ENCODE data around the gene INO80C.

INO80C gene

GRCh38 chr18:35451916-35452315 lies 45.8 kb downstream of the INO80C start:
- no peaks in the 10 kb centered on the region for H4K20me1 ChIP-seq (ENCODE audit: control insufficient read depth, insufficient read depth, low read depth, low read length)
- no peaks in the 10 kb centered on the region for H3K79me2 ChIP-seq (ENCODE audit: control insufficient read depth, low read length)
- no peak overlapping the region for H3K4me2 ChIP-seq (ENCODE audit: low read length)
- no peaks in the 10 kb centered on the region for H3K9me3 ChIP-seq (ENCODE audit: control insufficient read depth, insufficient read depth, low read length)
- no peaks in the 10 kb centered on the region for H3K36me3 ChIP-seq (ENCODE audit: control insufficient read depth, low read length)
- TF ChIP-seq EZH2phosphoT487 (IDR thresholded peaks at IDR 0.05; ENCODE audit: borderline replicate concordance, low read length) (no peak), CTCF (IDR thresholded peaks at IDR 0.05; ENCODE audit: low read depth, low read length, poor library complexity, severe bottlenecking) (no peak)
- H3K27ac ChIP-seq (ENCODE audit: low read depth, low read length), result no peak overlapping the region
- no peaks in the 10 kb centered on the region for H3K27me3 ChIP-seq (ENCODE audit: control insufficient read depth, low read length)
- no peaks in the 10 kb centered on the region for H3K4me1 ChIP-seq (ENCODE audit: control insufficient read depth, low read length)
- H3K4me3 ChIP-seq (ENCODE audit: low read length), result no peak overlapping the region
- H3F3A ChIP-seq (ENCODE audit: control insufficient read depth, insufficient read depth), result no peaks in the 10 kb centered on the region
- H3K9me2 ChIP-seq (replicated peaks; ENCODE audit: control insufficient read depth, low read length), result no peaks in the 10 kb centered on the region

- no peak overlapping the region for H3K27ac ChIP-seq (ENCODE audit: low read depth, low read length)
- no peaks in the 10 kb centered on the region for H3K27me3 ChIP-seq (ENCODE audit: control insufficient read depth, low read length)
- no peaks in the 10 kb centered on the region for H4K20me1 ChIP-seq (ENCODE audit: control insufficient read depth, insufficient read depth, low read depth, low read length)
- TF ChIP-seq CTCF (IDR thresholded peaks at IDR 0.05; ENCODE audit: low read depth, low read length, poor library complexity, severe bottlenecking) (no peak), EZH2phosphoT487 (IDR thresholded peaks at IDR 0.05; ENCODE audit: borderline replicate concordance, low read length) (no peak)
- H3K4me1 ChIP-seq (ENCODE audit: control insufficient read depth, low read length), result no peaks in the 10 kb centered on the region
- H3K9me3 ChIP-seq (ENCODE audit: control insufficient read depth, insufficient read depth, low read length), result no peaks in the 10 kb centered on the region
- H3K36me3 ChIP-seq (ENCODE audit: control insufficient read depth, low read length), result no peaks in the 10 kb centered on the region
- no peak overlapping the region for H3K4me3 ChIP-seq (ENCODE audit: low read length)
- no peaks in the 10 kb centered on the region for H3K9me2 ChIP-seq (replicated peaks; ENCODE audit: control insufficient read depth, low read length)
- no peaks in the 10 kb centered on the region for H3F3A ChIP-seq (ENCODE audit: control insufficient read depth, insufficient read depth)
- no peak overlapping the region for H3K4me2 ChIP-seq (ENCODE audit: low read length)
- H3K79me2 ChIP-seq (ENCODE audit: control insufficient read depth, low read length), result no peaks in the 10 kb centered on the region
These were observed 46.7 kb downstream of the INO80C start for GRCh38 chr18:35451032-35451431.

- Histone ChIP-seq H3K4me3 (ENCODE audit: low read length) (no peak overlapping the region), H4K20me1 (ENCODE audit: control insufficient read depth, insufficient read depth, low read depth, low read length) (no peaks in the 10 kb centered on the region), H3K79me2 (ENCODE audit: control insufficient read depth, low read length) (no peaks in the 10 kb centered on the region), H3K27ac (ENCODE audit: low read depth, low read length) (no peak overlapping the region), H3K9me3 (ENCODE audit: control insufficient read depth, insufficient read depth, low read length) (no peaks in the 10 kb centered on the region), H3K4me2 (ENCODE audit: low read length) (no peak overlapping the region), H3F3A (ENCODE audit: control insufficient read depth, insufficient read depth) (peaks cover 3% of the 10 kb centered on the region; the same call in 1 of the 2 replicates), H3K9me2 (replicated peaks; ENCODE audit: control insufficient read depth, low read length) (no peaks in the 10 kb centered on the region), H3K4me1 (ENCODE audit: control insufficient read depth, low read length) (peaks cover 27% of the 10 kb centered on the region), H3K36me3 (ENCODE audit: control insufficient read depth, low read length) (no peaks in the 10 kb centered on the region), H3K27me3 (ENCODE audit: control insufficient read depth, low read length) (no peaks in the 10 kb centered on the region)
- no peak for TF ChIP-seq CTCF (IDR thresholded peaks at IDR 0.05; ENCODE audit: low read depth, low read length, poor library complexity, severe bottlenecking)
- no peak for TF ChIP-seq EZH2phosphoT487 (IDR thresholded peaks at IDR 0.05; ENCODE audit: borderline replicate concordance, low read length)
These were observed 53.1 kb downstream of the INO80C start for GRCh38 chr18:35444636-35445035.
